ENCODE results near the gene NPTXR. TPM values are rescaled to one million over a fixed set of nuclear protein-coding genes. Genes with fewer than 3 reads are reported as not detected.

The NPTXR gene
- total RNA-seq, 1 donor from 2014 or later: 27.0 TPM

DNA sequence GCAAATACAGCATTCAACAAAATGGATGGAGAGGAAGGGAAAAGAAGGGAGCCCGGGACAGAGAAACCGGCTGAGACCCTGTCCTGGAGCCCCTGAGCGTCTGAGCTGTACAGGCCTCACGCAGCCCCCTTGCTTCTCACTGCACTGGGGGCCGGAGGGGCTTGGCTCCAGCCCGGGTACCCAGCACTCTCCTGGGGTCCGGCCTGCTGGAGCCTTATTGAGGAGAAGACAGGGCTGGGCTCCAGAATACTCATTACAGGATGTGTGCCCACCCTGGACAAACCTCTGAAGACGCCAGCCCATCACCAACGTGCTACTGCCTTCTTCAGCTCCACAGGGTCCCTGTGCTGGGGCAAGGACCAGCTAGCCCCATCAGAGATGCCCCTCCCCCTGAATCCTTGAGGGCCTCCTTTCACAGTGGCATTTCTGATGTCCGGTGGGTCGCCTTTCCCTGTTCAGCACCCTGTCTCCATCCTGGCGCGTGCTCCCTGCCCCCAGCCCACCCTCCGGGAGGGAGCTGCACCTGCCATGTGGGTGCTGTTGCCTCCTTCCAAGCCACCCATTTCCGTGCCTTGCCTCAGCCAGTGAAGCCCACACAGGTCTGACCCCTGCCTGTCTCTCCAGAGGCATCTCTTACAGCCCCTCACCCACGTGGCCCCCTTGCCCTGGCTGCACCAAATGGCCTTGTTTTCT, 73.4 kb downstream of the NPTXR start:
- no peak for DNase-seq (ENCODE audit: low spot score)

Other genes starting within 250 kb of the NPTXR start
- gene FAM227A, start 187.6 kb downstream of the NPTXR start, total RNA-seq: 6.1 TPM
- gene CBY1, start 187.4 kb downstream of the NPTXR start, total RNA-seq: 47.0 TPM
- gene TOMM22, start 162.1 kb downstream of the NPTXR start, total RNA-seq: 76.8 TPM
- 39.7 TPM for gene JOSD1, start 143.1 kb downstream of the NPTXR start, total RNA-seq
- gene GTPBP1, start 138.1 kb downstream of the NPTXR start, total RNA-seq: 72.0 TPM
- gene SUN2, start 88.0 kb downstream of the NPTXR start, total RNA-seq: 186 TPM
- 27.3 TPM for gene DNAL4, start 49.9 kb downstream of the NPTXR start, total RNA-seq
- 93.8 TPM for gene CBX6, start 28.2 kb upstream of the NPTXR start, total RNA-seq
- 2.0 TPM for gene APOBEC3A, start 113.6 kb upstream of the NPTXR start, total RNA-seq
- 1.5 TPM for gene APOBEC3B, start 138.3 kb upstream of the NPTXR start, total RNA-seq
- gene APOBEC3C, start 170.2 kb upstream of the NPTXR start, total RNA-seq: 41.4 TPM
- gene APOBEC3D, start 177.1 kb upstream of the NPTXR start, total RNA-seq: 7.8 TPM
- 22.5 TPM for gene APOBEC3F, start 196.8 kb upstream of the NPTXR start, total RNA-seq
- 27.8 TPM for gene APOBEC3G, start 233.2 kb upstream of the NPTXR start, total RNA-seq

All from ureter (tissue), 1 donor.